Activated CD4-positive, alpha-beta T cell treated with anti-CD3 and anti-CD28 coated beads, Interleukin-2, amount 50 U/mL, for 48 hours (primary cell): ENCODE measurements around the gene ZSCAN22.

Experiments used
- DNase-seq, 2 experiments: peaks; one replicate each; pipeline ENCODE4 v3.0.0-alpha.2; 2020

Gene ZSCAN22

DNA sequence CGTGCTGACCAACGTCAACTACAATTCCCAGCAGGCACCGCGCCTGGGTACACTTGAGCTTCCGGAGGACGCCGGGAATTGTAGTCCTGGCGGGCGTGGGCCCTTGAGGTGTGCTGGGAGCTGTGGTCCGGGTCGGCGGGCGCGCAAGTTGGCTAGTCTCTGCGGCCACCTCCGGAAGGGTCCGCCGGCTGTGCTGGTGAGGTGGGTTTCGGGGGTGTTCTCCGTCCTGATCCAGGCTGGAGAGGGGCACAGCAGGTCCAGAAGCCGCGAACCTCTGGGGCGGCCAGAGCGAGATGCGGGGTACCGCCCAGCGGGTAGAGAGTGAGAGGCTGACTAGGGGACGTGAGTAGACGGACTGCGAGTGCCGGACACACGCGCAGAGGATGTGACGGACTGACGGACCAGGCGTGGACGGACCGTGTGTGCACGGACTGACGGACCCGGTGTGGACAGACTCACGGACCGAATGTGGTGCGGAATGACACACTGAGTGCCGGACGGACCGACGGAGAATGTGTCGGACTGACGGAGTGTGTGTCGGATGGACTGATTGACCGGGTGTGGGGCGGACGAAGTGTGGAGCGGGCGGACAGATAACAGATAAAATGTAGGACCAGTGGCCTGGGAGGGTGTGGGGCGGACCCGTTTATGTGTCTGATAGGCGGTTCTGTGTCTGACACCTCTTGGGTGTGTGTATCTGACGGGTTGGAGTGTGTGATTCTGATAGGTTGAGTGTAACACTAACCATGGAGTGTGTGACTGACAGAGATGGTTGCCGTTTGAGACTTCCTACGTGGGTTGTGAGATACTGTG is at the start of gene ZSCAN22:
Gene ZSCAN22 (plus strand): TSS at position 81 of the 813 bp plus-strand sequence. CDS start 7,809 bp downstream, outside the sequence.
- DNase-seq: peak; percentile 92 to 94

DNA sequence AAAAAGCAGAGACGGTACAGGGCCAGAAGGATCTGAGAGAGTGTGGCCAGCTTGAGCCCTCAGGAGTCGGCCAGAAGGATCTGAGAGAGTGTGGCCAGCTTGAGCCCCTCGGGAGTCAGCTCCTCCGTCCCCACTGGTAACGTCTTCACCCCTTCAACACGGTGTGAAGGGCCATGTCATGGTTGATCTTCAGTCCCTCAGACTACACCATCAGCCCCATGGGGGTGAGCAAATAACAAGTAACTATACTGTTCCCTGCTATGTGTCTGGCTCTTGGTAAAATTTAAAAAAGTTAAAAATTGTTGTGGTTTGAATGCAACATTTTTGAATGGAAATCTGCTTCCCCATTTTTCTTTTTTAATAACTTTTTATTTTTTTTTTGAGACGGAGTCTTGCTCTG is 49.6 kb upstream of the ZSCAN22 start:
- DNase-seq: no peak

DNA sequence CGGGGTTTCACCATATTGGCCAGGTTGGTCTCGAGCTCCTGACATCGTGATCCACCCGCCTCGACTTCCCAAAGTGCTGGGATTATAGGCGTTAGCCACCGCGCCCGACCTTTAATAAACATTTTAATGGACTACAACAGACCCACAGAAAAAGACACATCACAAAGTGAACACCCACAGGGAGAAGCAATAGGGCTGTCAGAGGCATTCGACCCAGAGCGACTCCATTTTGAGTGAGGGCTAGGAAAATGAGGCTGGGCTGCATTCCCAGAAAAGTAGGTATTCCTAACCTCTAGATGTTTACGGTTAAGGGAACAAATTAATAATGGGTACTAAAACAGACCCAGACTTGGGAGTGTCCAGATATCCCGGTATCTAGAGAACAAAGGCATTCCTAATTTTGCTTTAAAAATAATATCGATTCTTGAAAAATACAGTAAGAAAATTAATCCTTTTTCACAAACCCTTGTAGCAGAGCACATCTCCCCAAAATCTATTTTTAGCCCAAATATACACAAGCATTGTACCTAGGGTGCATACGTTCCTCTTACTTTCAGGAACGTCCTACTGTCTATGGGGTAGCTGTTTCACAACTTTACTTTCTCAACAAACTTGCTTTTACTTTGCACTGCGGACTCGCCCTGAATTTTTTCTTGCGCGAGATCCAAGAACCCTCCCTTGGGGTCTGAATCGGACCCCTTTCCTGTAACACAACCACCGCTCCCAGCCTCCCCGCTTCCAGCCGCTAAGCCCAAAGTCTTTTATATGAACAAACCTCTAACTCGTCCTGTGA is 48.9 kb upstream of the ZSCAN22 start:
- DNase-seq: no peak

DNA sequence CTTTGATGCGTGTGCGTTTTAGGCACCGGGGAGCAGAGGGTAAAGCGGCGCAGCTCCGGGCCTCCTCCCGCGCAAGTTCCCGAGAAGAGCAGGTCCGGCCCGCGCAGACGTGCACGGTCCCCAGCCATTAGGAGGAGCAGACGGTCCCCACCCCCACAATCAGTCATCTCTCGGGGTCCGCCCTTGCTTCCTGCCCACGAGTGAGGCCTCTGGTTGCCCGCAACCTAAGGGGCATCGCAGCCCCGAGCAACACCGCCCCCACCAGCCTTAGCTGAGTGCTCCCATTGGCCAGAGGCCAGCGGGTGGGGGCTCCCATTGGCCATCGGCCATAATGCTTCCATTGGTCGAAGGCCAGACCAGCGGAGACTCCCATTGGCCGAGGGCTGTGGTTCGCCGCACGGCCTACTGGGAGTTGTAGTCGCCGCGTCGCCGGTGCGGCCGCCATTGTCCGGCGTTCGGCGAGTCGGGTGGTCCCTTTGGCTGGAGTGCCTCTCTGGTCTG is 48.2 kb upstream of the ZSCAN22 start, which contains the start of gene ZNF8:
Gene ZNF8 (plus strand): TSS at position 415 of the 501 bp plus-strand sequence. CDS start 127 bp downstream, outside the sequence.
- DNase-seq: peak; percentile 97 to 98

DNA sequence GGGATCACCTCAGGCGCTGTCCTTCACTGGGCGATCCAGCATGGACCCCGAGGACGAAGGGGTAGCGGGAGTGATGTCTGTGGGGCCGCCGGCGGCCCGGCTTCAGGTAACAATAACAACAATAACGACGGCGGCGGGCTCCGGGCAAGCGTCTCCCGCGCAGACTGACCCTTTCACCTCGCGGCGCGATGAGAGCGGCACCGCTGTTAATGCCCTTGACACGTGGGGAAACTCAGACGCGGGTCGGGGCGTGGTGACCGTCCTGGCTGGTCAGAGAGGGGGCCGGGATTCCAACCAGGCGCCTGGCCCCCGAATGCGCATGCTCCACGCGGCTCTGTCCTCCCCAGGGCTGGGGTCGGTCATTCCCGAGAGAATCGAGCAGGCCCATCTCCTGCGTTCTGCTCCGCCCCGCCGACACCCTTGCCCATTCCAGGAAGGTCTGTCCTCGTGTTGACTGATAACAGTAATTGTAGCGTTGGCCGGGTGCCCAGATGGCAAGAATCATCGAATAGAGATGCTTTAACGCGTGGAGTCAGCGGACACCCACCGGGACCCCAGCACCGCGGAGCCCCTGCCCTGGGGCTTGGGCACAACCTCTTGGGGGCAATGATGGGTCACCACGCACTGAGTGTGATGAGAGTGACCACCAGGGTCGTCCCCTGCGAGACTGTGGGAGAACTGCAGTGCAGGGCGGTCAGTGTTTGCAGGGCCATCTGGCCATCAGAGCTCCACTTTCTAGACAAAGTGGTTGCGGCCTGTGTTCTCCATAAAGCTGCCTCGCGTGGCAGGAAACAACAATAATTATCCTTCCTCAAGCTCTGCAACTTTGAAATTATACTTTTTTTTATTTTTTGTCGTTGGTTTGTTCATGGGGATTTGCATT is 47.5 kb upstream of the ZSCAN22 start:
- DNase-seq: peak; percentile 62 to 68

DNA sequence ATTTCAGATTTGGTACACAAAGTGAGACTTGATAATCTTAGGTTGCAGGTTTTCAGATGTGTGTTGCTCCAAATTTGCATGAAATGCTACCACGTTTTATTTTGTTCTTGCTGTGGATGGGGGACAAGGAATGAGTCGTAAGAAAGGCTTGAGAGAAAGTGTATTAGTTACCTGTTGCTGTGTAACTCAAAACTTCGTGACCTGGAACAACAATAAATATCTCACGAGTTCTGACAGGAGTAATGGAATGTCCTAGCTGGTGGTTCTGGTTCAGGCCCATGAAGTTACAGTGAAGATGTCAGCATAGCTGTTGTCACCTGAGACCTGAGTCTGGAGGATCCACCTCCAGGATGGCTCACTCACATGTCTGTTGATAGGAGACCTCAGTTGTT is 46.9 kb upstream of the ZSCAN22 start:
- DNase-seq: no peak

DNA sequence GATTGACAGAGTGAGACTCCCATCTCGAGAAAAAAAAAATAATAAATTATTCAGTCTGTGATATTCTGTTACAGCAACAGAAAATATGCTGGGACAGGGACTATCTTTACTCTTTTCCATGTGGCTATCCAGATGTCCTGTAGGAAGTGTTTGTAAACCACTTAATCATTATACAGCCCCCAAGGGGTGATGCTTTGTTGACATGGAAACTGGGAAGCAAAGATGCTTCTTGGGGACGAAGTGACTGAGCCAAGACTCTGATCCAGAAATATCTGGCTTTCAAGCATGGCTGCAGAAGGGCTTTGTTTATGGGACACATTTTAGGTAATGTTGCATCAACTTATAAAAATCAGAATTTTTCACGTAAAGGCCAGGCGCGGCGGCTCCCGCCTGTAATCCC is 42.6 kb upstream of the ZSCAN22 start:
- no peak for DNase-seq

DNA sequence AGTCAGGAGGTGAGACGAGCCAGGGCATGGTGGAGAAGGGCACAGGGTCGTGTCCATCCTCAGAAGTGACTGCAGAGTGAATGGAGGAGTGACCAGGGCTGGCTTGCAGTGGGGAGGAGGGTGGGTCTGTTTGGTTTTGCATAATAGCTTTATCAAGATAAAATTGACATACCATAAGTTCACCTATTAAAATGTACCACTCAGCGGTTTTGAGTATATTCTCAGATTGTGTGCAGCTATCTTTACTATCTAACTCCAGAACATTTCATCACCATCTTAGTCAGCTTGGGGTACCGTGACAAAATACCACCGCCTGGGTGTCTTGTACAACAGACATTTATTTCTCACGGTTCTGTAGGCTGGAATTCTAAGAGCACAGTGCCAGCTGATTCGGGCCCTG is 34.9 kb upstream of the ZSCAN22 start:
- no peak for DNase-seq

DNA sequence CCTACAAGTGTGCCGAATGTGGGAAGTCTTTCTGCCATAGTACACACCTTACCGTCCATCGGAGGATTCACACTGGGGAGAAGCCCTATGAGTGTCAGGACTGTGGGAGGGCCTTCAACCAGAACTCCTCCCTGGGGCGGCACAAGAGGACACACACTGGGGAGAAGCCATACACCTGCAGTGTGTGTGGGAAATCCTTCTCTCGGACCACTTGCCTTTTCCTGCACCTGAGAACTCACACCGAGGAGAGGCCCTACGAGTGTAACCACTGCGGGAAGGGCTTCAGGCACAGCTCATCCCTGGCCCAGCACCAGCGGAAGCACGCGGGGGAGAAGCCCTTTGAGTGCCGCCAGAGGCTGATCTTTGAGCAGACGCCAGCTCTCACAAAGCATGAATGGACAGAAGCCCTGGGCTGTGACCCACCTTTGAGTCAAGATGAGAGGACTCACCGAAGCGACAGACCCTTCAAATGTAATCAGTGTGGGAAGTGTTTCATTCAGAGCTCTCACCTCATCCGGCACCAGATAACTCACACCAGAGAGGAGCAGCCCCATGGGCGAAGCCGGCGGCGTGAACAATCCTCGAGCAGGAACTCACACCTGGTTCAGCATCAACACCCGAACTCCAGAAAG is 31.9 kb upstream of the ZSCAN22 start:
- DNase-seq: no peak

DNA sequence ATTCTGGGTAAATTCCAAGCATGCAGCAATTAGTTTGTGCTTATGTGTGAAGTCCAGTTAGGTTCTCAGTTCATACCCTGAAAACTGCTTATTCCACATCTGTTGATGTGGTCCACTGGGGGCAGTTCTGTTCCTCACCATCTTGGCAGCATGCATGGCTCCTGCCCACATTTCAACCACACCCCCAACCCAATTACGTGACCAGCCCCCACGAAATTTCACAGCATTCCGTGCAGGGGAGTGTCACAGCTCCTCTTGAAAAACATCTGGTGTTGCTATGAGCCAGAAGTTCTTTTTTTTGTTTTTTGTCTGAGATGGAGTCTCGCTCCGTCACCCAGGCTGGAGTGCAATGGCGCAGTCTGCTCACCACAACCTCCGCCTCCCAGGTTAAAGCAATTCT is 30.7 kb upstream of the ZSCAN22 start:
- no peak for DNase-seq

DNA sequence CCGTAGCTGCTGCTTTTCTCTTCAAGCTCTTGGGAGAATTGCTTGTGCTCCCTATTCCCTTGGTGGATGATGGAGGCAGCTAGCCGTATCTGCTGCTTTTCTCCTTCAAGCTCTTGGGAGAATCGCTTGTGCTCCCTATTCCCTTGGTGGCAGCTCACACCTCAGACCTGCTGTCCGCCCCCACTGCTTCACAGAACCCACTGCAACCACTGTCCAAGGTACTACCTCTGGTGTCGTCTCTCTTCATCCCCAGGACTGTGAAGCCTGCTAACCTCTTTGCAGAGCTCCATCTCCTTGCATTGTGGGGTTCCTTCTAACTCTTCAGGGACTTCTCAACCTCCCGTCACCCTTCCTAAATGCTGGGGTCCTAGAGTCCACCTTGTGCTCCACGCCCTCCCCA is 26.2 kb upstream of the ZSCAN22 start:
- no peak for DNase-seq

DNA sequence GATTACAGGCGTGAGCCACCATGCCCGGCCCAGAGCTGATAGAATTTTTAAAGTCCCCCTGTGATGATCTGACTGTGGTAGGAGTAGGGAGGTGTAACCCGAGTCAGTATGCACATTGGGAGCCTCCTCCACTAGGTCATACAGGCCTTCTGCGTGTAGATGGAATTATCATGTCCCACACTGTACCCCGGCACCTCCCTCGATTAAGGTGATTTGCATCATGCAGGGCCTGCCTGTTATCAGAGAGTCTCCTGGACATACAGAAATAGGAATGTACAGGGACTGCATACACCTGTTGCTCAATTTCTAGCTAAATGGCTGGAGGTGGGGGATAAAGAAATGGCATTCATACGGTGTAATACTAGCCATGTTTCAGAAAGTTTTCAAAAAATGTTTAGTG is 22.5 kb upstream of the ZSCAN22 start:
- DNase-seq: no peak

DNA sequence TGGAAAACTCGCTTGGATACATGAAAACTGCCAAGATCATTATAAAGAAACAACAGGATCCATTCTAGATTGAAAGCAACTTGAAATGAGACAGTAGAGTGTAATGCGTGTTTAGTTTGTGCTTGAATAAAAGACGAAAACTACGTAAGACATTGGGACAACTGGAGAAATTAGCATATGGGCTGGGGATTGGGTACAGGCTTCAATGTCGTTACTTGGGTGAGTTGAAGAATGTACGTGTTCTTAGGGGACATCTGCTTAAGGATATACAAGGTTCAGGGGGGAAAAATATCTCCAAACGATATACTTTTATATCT is 22.1 kb upstream of the ZSCAN22 start:
- DNase-seq: no peak

DNA sequence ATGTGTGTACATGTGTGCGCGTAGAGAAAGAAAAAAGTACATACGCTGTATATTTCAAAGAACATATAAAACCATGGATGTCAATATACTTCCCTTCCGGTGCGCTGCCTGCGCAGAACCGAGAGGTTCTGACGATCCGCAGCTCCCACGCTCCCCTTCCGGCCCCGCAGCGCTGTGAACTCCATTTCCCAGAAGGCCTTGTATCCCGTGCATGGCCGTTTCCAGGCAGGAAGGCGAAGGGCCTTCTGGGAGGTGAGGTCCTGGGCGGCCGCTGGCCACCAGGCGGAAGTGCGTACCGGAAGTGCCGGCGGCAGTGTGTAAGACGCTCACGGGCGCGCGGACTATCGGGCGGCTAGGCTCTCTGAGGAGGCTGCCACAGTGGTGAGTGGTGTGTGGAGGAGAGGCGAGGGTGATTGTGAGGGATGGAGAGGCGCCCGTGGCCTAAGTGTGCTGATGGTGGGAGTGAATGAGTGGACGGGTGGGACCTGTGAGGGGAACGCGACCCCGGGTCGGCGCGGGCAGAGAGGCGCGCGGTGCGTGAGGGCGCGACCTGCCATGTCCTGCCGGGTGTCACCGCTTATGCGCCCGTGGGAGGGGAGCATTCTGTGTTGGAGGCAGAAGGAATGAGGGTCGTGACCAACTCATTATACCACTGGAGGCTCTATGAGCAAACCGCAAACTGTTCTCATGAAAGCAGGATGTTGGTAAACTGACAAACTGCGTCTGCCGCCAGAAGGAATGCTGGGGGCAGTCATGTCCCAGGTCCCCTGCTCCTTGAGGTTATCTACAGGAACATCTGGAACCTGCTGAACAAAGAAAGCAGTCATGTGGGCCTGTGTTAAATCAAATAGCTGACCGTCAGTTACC is 21.5 kb upstream of the ZSCAN22 start, which contains the start of gene ERVK3-1:
Gene ERVK3-1 (plus strand): TSS at position 313 of the 867 bp plus-strand sequence. CDS start 6,792 bp downstream, outside the sequence.
- peak; percentile 92 to 94 for DNase-seq

DNA sequence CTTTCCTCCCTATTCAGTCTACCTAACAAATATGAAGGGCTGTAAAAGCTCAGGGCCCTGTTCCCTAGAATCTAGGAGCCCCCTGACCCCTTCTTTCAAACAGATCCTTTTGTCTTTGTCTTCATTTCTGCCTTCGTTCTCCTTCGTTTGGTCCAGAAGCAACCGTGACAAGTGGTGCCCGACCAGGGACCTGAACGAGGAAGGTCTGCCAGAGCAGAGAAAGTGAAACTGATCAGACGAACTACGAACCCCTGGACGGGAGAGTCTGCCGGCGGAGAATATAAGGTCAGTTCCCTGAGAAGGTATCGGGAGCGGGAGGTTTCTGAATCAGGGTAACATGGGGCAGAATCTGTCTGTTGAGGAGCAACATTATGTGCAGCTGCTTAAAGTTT is 20.9 kb upstream of the ZSCAN22 start:
- DNase-seq: no peak

DNA sequence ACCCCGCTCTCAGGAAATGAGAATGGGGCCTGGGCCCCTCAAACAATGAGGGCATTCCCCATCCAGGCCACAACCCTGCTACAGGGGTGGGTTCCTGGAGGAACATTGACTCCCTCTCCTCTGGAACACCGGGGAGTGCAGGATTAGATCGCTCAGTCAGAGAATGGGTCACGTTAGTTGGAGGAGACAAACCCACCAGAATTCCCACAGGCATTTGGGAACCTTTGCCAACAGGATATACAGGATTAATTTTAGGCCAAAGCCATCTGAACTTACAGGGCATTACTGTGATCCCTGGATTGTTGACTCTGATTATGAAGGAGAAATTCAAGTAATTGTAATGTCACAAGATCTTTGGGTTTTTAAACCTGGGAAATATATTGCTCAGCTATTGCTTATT is 19.1 kb upstream of the ZSCAN22 start:
- no peak for DNase-seq

DNA sequence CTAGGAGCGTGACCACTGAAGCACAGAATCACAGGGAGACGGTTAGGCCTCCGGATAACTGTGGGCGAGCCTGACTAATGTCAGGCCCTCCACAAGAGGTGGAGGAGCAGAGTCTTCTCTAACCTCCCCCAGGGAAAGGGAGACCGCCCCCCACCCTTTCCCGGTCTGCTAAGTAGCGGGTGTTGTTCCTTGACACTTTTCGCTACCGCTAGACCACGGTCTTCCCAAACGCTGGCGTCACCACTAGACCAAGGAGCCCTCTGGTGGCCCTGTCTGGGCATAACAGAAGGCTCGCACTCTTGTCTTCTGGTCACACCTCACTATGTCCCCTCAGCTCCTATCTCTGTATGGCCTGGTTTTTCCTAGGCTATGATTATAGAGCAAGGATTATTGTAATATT is 16.1 kb upstream of the ZSCAN22 start:
- DNase-seq: peak; percentile 12 to 30

DNA sequence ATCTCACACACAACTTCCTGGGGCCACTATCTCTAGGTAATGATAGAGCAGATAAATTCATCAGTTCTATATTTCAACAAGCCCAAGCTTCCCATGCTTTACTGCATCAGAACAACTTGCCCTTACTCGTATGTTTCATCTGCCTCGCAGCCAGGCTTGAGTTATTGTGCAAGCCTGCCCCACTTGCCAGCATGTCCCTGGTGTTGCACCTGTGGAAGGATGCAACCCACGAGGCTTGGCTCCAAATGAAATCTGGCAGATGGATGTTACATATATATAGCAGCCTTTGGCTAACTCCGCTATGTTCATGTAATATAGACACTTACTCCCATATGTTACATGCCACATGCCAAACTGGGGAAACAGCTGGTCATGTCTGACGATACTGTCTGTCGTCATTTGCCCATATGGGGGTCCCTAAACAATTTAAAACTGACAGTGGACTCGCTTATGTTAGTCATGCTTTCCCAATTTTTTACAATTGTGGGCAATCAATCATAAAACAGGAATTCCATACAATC is 15.4 kb upstream of the ZSCAN22 start:
- no peak for DNase-seq

DNA sequence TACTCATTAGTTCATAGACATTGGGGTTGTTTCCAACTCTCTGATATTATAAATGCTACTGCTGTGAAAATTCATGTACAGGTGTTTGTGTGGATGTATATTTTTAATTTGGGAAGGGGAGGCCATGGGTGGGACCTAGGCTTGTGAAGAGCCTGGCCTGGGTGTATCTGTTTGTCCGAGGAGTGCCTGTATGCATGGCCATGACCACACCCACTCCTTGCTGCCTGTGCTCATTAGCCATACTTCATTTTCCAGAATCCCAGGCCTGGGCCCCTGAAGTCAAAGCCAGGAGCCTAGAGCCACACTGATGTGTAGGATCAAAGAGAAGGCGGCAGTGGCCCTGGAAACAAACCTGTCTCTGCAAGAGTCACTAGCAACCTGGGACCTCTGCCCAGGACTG is 11.2 kb upstream of the ZSCAN22 start:
- no peak for DNase-seq

DNA sequence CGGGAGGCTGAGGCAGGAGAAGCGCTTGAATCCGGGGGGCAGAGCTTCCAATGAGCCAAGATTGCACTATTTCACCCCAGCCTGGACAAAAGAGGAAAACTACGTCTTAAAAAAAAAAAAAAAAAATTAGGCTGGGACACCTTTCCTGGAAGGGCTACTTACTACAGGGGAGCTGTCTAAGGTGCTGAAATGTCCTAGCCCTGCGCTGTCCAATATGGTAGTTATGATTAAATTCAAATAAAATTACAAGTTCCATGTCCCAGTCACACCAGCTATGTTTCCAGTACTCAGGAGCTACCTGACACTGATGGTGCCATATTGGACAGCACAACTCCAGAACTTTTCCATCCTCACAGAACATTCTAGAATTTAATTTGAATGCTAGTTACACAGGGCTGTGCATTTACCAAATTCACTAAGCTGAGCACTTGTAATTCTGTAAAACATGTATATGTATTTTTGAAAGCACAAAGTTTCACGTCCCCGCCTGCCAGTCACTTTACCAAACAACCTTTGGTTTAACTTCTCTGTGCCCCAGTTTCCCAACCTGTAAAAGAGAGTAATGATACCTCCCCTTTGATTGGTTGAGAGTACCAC is 9.2 kb upstream of the ZSCAN22 start:
- no peak for DNase-seq

DNA sequence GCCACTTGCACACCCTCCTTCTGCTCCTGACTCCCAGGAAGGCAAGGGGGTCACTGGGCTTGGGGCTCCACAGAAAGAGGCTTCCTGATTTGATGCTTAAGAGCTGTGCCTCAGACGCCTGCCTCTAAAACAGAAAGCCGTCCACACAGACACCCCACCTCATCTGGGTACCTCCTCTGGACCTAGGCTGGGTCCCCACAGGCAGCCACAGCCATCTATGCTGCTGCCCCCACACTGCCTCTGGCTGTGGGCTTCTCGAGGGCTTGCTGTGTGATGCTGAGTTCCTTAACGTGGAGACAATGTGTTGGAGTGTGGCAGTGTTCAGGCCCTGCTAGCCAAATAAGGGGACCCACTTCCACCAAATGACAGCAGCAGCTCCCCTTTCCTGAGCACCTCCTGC is 8.5 kb upstream of the ZSCAN22 start:
- DNase-seq: no peak
